ENCODE results near the gene TSHZ2.

The TSHZ2 gene

DNA sequence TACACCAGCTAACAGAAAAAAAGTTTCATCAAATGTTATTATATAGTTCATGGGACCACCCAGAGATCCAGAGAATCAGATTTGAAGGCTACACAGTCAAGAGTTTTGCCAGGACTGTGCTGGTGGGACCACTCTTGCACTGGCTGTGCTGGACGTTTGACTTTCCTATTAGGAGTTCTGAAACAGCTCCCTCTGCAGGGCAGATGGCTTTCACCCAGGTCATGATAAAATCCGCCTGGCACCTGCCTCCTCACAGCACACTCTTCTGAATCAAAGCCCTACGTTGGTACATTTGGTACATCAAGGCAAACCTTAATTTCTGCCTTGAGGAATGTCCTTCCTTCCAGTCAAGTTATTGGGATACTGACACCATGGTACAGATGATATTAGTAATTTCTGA, 319.4 kb downstream of the TSHZ2 start:
- no peak for DNase-seq

DNA sequence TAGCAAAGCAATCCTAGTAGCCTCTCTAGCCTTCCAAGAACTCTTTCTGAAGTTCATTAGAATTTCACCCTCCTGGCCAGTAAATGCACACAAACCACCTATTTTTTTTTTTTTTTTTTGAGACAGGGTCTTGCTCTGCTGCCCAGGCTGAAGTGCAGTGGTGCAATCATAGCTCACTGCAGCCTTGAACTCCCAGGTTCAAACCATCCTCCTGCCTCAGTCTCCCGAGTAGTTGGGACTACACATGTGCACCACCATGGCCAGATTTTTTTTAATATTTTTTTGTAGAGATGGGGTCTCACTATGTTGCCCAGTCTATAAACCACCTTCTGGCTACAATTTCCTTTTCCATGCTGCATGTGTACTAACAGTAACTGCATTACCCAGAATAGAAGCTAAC, 320.2 kb downstream of the TSHZ2 start:
- no peak for DNase-seq

DNA sequence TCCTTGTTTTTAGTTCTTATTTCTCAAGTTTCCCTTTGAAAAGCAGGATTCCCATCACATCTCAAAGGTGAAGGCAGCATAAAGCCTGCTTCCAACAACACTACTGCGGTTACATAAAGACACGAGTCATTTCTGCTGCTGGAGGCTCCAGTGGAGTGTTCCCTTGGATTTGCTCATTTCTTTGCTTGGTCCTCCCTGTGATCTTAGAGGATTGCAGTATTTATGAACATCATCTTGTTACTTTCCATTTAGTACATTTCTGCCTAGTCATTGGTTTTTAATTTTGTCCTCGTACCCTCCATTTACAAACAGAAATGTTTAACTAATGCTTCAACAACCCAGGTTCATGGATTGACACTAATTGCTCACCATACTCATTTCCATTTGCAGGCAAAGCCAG, 322.6 kb downstream of the TSHZ2 start:
- DNase-seq, result no peak

DNA sequence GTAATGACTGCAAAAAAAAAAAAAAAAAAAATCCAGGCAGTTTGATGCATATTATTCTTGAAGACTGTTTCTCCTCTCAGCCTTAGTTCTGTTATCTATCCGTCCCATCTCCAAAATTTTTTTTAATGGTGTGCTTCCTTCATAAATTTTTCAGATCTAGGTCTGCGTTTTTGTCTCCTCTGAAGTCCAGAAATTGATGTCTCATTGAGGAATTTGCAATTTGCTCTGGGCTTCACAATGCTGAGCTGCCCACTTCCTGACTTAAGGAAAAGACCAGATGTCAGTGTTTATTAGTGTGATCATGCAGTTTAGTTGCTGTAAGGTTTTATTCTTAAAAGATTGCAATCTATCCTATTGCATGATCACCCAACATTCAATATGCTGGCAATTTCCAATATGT, 323.9 kb downstream of the TSHZ2 start:
- no peak for DNase-seq

DNA sequence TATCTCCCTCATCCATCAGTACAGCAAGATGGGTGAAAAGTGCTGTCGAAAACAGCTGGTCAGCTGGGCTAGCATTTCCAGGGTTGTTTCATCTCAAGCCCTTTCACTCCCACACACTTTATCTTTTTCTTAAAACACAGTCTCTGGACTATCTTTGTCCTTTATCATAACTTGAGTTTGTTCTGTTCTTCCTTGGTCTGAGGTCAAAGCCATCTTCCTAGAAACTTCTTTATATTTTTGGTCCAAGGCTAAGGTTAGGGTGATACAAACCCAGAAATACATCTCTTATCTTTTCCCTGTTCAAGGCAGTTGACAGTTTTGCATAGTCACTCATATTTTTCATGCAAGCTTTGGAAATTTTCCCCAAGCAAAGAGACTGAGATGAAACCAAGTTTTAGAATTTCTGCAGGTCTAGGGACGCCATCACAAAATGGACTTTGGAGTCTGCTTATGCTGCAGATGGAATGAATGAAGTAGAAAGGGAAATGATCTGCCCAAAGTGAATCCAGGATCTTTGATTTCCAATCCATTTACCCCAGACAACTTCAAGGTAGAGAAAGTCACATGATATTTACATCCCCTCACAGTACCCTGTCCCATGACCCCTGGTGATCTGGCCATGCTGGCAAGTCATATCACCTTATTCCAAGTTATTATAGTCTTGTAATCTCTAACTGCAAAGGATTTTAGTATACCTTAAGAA, 324.4 kb downstream of the TSHZ2 start:
- no peak for DNase-seq

DNA sequence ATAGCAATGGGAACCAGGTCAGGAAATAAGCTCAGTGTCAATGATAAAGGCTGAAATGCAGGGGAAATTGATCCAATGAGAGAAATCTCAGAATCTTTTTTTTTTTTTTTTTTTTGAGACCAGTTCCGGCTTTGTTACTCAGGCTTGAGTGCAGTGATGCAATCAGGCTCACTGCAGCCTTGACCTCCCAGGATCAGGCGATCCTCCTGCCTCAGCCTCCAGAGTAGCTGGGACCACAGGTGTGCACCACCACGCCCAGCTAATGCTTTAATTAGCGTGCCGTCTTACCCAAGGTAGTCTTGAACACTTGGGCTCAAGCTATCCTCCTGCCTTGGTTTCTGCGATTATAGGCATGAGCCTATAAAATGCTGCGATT, 325.0 kb downstream of the TSHZ2 start:
- no peak for DNase-seq

DNA sequence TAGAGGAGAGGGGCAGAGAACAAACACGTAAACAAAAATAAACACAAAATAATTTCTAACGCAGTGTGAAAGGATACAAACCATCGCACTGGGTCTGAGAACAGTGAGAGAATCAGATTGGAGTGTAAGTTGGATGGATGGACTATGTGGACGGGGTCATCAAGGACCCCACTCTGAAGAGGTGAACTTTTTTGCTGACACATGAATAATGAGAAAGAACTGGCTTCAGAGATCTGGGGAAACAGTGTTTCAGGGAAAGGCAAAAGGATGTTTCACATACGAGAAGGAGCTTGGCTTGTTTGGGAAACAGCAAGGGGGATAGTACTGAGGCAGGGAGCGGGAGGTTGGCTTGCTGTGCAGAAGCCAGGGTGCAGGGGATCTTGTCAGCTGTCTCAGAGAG, 326.1 kb downstream of the TSHZ2 start:
- no peak for DNase-seq

DNA sequence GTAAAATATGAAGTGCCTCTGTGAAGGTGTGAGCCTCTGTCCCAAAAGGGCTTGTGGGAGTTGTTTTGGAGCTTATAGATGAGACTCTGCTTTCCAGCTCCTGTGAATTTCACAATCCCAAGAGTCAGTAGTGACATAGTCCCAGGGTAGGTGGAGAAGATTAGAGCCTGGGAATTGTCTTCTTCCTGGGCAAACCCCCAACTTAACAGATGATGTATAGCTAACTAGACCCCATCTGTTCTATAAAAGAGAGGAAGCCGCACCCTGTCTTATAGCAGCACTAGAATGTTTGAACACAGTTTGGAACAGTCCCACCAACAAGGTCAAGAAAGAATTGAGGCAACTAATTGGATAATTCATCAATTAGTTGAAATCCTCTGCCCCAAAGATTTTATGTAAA, 326.8 kb downstream of the TSHZ2 start:
- no peak for DNase-seq

DNA sequence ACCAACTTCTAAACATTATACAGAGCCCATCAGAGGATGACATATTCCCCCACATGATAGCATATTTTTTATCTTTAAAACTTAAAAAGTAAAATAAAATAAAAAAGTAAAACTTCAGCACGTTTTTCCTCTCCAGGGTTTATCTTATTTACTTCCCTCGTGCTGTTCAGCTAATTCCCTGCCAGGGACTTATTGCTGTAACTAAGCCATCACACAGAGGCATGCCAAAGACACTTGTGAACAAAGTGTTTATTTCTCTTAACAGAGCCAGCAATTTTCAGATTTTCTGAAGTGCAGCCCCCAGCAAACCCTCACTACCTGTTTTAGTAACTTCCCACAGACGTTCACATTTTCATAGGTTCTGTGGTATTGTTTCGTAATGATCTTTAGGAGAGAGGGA, 327.7 kb downstream of the TSHZ2 start:
- DNase-seq, result no peak

DNA sequence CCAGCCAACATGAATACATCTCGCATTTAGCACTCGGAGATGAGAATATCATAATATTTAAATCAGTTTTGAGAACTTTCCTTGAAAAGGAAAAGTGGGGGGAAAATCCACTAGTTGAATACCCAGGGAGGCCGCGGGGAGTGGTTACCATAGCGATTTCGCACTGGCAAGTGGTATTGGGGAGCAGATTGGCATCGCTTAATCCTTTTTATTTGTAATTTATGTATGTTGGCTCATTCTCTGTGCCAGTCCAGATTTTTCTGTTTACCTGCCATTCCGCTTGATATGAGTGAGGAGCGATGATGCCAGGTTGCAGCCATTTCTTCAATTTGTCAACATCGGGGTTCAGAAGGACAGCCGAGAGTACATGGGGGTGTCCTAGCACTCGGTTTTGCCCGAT, 329.7 kb downstream of the TSHZ2 start:
- no peak for DNase-seq

DNA sequence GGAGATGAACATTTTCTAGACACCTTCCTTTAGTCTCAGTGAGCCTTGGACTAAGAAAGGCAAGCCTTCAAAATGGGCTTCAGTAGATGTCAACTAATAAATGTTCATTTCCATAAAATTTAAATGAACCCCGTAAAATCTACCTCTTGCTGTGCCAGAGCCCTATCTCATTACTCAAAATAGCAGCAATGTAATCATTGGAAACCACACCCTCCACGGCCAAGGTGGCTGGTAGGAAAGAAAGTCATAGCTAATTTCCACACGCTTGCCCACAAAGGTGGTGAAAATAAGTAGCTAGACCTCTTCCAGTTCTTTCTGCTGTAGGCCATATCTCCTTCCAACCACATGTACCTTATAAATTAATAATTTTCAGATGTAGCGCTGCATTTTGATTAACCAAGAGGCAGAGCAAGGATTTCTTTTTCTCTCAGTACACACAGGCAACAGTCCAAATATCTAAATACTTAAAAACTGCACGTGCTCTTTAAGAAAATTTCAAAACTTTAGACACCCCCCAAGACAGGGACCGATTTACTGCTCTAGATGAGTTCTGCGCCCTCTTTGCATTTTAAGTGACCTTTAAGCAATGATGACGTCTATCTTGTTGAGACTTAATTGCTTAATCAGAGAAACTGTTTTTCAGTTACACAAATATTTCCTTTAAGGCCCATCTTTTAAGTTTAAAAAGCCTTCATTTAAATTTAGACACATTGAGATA, 330.7 kb downstream of the TSHZ2 start:
- DNase-seq, result no peak

DNA sequence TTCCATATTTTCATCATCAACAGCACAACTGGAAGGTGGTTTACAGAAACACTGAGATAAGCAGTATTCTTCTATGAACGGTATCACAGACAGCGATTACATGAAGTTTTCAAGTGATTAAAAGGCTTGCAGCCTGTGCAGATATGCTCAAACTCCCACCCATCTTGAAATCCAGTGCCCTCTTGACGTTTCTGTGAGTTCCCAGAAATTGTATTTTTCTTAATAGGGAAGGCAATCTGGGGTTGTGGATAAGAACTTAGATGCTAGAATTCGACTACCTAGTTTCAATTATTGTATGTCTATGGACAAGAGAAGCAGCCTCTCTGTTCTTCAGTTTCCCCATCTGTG, 331.2 kb downstream of the TSHZ2 start:
- no peak for DNase-seq

DNA sequence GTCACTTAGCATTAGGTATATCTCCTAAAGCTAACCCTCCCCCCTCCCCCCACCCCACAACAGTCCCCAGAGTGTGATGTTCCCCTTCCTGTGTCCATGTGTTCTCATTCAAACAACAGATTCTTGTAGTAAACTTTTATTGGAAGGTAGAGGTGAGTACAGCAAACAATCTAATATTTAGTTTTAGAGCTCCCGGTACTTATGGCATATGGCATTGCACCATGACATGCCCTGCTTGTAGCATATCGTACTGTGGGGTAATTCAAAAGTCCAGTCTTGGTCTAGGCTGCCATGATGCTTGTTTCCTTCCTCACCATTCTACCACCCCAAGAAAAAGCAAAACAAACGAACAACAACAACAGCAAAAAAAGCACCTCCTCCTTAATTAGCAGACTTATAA, 332.0 kb downstream of the TSHZ2 start:
- no peak for DNase-seq

DNA sequence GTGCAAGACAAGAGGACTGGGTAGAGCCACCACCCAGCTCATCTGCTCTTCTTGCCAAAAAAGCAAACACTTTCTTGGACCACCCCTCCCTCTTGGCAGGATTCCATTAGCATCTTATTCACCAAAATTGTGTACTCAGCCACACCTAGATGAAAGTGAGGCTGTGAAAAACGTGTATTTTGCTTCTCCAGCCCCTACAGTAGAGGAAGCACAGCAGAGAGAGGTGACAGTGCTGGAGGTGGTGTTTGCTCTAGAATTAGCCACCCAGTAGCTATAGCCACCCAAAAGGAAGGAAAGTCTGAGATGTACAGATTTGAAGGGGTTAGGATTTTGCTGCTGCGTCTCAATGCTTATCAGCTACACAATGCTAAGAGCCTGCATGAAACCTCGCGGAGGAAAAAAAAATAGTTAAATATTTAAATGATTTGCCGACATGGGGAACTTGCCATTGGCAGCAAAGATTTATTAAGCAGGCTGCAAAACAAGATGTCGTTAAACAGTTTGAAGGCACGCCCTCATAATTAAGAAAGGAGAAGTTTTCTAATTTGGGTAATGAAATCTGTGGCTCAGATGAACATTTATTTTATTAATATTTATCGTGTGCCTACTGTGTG, 334.1 kb downstream of the TSHZ2 start:
- no peak for DNase-seq

DNA sequence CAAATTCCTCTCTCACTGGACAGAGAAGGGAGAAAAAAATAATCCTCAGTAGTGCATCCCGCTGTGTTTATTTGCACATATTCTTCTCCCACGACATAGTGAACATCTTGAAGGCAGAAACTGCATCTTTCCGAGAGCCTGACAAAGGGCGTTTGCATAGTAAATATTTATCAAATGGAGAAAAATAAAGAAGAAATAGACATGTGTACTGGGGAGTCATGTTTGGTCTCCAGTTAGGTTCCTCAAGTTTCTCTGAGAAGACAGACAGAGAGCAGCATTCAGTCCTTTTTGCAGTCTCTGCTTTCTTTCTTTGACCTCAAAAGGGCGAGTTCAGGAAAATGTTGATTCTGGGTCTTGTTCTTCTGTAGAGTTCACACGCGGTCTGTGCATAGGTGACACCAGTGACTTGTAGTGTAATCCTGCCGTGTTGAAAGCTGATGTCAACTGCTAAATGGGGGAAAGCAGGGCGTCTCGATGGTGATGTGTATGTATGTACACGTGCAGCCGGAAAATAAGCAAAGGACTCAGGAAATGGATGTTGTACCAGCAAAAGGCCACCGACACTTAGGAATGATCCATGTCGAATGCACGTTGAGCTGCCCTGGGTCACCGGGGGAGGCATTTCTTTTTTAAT, 335.9 kb downstream of the TSHZ2 start:
- no peak for DNase-seq

DNA sequence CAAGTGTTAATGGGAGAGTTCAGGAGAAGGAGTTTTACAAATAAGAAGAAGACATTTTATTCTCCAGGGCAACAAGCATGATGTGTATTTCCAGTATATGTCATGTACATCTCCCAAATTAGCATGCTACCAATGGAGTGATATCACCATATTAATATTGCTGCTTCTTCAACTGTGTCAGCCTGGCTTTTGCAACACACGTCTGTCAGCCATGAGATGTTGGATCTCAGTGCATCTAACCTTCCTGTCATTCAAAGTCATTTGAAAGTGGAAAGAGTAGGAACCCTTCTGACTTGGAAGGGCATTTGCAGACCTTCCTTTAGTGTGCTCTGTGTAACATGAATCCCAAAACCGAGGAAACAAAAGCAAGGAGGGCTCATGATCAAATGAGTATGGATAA, 337.4 kb downstream of the TSHZ2 start:
- DNase-seq, result no peak

DNA sequence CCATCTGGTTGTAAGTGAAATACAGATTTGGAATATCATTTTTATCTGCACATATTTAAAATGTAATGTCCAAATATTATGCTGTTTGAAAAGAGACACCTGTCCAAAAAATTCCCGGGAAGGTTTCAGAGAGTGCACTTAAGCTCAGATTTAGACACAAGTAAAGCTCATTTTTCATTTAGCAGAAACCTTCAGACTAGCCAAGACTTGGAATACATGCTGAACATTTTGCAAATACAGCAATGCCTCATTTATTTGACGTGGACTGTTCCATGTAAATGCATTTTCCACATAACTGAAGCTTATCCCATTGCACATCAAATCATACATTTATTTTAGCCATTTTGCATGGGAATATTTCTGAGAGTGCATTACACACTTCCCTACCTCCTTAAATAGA, 340.8 kb downstream of the TSHZ2 start:
- DNase-seq, result no peak

DNA sequence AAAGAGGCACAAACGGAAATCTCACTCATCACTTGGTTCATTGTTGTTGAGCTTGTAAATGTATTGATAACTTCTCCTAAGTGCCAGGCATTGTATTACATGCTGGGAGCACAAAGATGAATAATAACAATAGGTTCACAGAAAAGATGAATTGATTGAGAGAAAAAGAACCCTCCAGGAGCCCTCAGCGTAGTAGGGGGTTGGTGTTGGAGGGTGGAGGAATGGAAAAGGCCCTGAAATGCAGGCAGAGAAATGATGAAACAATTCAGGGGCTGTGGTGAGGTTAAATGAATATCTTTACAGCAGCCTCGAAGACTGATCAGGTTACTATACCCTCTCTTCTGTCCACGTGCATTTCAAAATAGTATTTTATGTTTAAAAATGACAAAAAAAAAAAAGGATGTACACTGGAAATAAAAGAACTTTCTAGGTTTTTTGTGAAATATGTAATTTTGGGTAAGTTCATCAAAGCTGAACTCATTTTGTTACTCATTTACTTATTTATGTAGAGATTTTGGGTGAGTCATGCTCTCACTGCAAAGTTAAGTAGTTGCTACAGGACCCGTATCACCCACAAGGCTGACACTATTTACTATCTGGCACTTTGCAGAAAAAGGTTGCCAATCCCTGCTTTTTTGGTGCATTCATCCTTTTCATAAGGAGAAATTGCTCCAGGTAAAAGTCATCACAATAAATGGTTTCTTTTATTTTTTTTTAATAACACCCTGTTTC, 344.2 kb downstream of the TSHZ2 start:
- no peak for DNase-seq

DNA sequence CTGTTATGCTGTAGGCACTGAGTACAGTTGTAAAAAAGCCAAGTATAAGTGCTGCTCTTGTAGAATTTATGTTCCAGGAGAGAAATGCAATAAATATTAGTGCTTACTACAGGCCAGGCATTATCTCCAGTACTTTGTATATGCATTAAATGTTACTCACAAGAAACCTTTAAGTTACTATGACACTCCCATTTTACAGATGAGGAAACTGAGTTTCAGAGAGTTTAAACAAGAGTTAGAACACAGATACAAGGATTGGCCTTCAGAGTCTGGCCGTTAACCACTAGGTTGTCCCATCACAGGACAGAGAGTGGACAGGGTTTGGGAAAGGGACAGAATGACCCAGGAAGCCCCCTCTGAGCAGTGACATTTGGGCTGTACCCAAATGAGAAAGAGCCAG, 347.0 kb downstream of the TSHZ2 start:
- no peak for DNase-seq

DNA sequence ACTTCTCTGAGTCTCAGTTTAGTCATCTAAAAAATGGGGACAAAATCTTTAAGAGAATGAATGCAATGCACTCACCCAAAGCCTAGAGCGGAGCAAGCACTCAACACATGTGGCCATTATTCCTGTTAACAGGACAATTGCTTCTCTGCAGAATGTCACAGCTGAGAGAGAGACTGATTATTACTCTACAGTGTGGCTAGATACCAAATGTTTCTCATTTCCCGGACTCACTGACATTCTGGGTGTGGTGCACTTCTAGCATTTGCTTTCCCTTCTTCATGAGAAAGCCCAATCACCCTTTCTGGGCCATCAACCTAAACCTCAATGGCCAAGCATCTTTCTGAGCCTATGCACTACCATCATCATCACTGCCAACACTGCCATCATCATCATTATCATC, 347.6 kb downstream of the TSHZ2 start:
- DNase-seq, result no peak

DNA sequence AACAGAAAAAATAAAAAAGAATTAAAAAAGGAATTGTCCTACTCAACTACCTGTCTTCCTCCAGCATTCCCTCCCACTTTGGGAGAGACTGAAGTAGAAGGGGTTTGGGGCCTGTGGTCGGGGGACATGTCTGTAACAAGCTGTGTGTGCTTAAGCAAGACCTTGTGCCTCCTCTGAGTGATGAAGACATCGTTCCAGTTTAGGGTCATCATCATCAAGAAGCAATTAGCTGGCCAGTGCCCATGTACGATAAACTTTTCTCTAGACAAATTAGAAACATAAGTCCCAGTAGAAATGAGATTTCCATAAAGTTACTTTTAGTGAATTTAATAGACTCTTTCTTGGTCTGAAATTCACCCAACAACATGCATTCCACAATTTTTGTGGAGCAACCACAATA, 348.5 kb downstream of the TSHZ2 start:
- no peak for DNase-seq

DNA sequence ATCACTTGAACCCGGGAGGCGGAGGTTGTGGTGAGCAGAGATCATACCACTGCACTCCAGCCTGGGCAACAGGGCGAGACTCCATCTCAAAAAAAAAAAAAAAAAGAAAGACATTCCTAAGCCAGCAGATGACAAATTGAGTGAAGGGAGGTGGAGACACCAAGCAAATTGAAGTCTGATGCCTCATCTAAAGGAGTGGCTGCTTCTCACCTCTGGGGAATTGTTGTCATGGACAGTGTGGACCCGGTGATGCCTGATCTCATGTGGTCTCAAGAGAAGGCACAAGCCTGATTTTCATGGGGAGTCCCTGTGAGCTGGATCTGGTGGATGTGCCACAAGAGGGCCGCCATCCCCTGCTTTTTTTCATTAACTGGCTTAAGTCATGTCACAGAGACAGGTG, 349.4 kb downstream of the TSHZ2 start:
- no peak for DNase-seq

DNA sequence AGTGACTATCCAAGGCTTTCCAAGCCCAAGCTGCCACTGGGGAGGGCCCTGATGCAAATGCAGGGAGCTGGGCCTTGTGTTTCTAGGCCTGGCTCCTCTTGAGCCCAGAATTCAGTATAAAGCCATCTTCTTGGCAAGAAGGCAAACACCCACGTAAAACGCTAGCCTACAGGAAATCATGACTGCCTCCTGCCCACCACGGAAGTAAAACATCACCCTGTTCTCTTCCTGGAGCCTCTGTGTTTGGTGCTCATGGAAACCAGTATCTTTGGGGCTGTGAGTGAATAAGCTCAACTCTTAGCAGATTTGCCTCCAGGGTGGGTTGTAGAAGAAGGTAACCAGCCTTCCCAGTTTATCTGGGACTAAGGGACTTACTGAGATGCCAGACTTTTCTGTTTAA, 350.5 kb downstream of the TSHZ2 start:
- peak; percentile 5 for DNase-seq
